Stimulated activated CD8-positive, alpha-beta memory T cell treated with anti-CD3 and anti-CD28 coated beads, Interleukin-15, amount 100 ng/mL, for 24 hours (primary cell): ENCODE measurements around the gene XIAP.
"Not testable (repeated sequence)": the region's sequence is repeated elsewhere in the genome, so short reads cannot be mapped to it uniquely, and the experiment has no call there.

Source experiments
- DNase-seq: peaks from one replicate; pipeline ENCODE4 v3.0.0-alpha.2; 2020; ENCODE audit warnings: low read depth

XIAP gene

DNA sequence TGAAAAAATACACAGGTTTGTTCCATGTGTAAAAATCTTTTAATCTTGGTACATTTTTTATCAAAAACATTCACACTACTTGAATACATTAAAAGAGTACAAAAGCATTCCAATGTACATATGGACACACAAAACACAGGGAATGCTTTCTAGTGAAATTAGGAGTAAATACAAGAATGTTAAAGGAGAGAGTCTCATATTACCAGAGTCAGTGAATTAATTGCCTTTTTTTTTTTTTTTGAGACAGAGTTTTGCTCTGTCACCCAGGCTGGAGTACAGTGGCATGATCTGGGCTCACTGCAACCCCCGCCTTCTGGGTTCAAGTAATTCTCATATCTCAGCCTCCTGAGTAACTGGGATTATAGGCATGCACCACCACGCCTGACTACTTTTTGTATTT, 17.0 kb downstream of the XIAP start:
- no peak for DNase-seq

- DNase-seq, result no peak
Observed at GRCh38 chrX:123878252-123878721, 18.4 kb downstream of the XIAP start.

DNA sequence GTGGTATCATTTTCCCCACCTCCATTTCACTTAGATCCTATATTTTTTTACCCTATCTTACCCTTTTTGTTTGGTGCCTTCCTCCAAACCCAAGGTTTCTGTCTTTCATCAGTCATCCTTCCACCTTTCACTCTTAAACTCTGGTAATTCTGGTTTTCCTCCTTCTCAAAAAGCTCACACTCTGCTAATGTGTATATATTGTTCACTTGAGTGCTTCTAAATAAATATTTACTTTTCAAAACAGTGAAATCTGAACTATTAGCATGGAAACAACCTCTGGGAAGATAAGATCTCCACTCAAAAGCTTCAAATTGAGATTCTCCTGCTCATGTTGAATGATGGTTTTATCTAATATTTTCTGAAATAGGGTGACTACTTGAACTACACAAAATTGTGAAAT, 21.5 kb downstream of the XIAP start:
- no peak for DNase-seq

DNA sequence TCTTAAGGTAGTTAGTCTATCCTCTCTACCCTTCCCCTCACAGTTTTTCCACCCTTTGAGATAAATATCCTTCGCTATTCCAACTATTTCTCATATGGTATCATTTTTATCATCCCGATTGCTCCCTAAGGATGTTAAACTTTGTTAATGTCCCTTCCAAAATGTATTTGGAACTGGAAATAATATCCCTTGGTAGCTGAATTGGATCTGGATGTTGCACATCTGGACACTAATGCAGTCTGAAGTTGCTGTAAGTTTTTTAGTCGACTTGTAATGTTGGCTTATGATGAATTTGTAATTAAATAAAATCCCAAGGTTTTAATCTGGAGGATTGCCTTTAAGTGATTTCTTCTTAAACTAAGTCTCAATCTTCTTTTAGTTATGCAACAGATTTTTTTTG, 22.5 kb downstream of the XIAP start:
- no peak for DNase-seq

GRCh38 chrX:123884809-123885408, 25.1 kb downstream of the XIAP start:
- no peak for DNase-seq

DNA sequence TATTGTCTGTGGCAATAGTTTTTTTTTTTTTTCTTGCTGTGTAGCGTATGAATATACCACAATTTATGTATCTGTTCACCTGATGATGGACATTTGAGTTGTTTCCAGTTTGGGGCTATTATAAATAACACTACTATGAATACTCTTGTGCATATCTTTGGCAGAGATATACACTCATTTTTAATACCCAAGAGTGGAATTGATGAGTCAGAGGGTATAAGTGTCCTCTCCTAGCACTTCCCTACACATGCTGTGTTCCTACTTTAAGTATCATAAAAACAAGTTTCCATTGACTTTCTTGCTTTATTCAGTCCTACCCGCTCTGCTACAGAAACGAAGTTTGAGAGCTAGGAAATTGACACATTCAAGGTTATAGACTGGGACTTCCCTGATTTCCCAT, 39.8 kb downstream of the XIAP start:
- no peak for DNase-seq

DNA sequence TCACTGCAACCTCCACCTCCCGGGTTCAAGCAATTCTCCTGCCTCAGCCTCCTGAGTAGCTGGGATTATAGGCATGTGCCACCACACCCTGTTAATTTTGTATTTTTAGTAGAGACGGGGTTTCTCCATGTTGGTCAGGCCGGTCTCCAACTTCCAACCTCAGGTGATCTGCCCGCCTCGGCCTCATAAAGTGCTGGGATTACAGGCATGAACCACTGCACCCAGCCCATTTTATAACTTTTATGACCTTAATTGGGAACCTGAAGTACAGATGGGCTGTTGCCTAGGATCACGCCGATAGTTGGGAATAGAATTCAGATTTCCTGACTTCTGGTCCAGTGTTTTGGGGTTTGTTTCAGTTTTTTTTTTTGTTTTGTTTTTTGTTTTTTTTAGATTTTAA, 43.4 kb downstream of the XIAP start:
- not testable (repeated sequence) for DNase-seq

DNA sequence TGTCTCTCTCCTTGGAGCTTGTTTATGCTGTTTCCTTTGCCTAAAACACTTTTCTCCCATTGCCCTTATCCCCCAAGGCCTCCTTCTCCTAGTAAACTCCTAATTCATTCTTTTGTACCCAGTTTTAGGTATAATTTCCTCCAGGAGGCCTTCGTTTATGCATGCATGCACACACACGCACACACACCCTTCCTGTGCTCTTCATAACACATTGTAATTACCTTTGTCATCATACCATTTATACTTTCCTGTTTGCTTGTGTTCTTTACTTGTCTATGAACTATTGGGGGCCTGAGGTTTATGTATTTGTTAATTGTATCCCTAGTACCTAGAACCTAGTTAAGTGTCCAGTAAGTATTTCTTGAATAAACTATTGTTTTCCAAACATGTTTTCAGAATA, 45.5 kb downstream of the XIAP start:
- no peak for DNase-seq

DNA sequence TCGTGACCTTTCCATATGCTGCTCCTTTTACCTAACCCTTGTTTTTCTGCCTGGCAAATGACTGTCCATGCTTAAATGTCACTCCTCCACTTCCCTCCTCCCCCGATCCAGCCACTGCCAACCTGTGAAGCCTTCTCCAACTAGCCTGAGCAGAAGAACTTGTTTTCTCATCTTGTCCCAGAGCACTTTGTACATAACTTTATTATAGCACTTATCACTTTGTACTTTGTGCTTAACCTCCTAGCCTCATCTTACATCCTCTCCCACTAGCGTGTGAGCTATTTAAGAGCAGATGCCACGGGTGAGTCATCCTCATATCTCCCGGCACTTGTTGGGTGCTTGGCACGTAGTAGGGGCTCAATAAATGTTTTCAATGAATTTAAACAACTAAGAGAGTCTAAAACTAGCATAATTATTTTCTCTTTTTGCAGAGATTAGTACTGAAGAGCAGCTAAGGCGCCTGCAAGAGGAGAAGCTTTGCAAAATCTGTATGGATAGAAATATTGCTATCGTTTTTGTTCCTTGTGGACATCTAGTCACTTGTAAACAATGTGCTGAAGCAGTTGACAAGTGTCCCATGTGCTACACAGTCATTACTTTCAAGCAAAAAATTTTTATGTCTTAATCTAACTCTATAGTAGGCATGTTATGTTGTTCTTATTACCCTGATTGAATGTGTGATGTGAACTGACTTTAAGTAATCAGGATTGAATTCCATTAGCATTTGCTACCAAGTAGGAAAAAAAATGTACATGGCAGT, 46.9 kb downstream of the XIAP start:
- no peak for DNase-seq

GRCh38 chrX:123909523-123909922, 49.7 kb downstream of the XIAP start:
- DNase-seq, result no peak

DNA sequence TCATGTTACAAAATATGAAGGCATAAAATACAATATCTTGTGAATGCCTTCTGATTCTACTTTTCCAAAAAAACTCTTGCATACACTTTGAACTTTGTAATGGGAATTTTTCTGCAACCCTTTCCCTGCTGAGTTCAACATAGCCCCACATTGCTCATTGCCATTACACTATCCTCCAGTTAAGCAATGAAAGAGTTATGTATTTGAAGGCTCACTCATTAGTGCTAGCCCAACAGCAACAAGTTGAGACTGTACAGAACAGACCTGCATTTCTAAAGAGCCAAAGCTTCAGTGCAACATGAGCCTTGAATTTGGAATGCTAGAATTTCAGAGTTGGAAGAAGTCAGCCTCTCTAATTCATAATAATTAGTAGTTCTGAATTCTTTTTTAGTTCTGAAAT, 57.2 kb downstream of the XIAP start:
- DNase-seq, result no peak

DNA sequence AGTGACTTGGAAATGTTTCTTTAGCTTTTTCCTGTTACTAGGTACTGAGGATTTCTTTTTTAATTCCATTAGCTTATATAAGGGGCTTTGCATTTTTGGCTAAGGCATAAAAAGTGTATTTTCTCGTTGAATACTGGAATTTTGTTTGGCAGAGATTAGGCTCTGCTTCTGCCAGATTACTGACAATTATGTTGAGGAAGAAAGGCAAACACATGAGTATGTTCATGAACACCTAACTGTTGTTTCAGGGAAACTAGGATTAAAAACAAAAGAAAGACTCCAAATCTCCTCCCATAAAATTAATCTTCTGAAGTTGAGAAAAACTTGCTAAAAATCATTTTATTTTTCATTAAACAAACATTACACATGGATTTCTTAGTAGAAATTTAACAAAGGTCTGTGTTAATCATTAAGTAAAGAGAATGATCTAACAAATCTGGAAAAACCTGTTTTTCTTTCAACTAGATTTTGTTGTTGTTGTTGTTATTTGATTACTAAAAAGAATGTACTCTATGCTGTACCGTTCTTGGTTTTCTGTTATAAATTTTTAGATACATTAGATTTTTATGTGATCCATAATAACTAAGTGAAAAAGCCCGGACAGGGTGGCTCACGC, 58.4 kb downstream of the XIAP start:
- no peak for DNase-seq

DNA sequence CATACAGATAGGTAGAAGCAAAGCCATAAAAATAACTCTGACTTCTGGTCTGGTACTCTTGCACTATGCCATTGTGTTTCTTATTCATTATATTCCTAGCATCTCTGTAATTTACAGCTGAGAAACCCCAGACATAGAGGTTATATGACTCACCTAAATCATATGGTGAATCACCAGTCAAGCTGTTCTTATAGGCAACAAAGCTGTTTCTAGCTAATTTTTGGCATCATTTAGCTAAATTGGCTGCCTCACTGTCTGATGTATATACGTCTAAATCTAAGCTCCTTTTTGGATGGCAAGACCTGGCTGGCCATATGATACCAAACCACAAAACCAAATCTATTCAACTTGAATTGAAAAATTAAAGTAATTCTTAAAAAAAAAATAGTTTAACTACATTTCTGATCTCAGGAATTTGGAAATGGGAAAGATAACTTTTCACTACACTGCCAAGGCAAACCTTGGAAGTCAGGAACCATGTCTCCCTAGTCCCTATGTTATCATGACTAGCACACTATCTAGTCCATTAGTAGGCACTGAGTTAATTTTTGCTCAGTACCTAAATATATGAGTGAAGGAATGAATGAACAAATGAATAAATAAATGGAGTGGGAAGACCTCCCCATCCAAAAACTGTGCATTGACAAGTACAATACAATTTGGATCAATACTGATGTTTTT, 60.4 kb downstream of the XIAP start:
- no peak for DNase-seq

- DNase-seq, result no peak
Observed at GRCh38 chrX:123923211-123923610, 63.4 kb downstream of the XIAP start.

DNA sequence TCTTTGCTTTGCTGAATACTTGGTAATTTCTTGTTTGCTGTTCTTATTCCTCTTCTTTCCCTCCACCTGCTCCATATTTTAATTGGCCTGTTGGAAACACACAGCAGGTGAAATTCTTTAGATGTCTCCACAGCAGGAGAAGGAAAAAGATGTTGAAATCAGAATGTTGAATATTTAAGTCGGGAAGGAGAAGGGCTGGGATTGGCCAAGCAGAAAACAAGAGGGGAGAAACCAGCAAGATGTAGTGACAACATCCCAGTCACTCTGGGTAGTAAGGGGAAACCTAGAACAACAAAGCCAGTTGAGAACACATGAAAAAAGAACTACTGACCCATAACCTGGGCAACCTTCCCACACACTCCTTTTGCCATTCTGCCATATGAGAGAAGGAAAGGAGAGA, 64.3 kb downstream of the XIAP start:
- DNase-seq, result no peak

DNA sequence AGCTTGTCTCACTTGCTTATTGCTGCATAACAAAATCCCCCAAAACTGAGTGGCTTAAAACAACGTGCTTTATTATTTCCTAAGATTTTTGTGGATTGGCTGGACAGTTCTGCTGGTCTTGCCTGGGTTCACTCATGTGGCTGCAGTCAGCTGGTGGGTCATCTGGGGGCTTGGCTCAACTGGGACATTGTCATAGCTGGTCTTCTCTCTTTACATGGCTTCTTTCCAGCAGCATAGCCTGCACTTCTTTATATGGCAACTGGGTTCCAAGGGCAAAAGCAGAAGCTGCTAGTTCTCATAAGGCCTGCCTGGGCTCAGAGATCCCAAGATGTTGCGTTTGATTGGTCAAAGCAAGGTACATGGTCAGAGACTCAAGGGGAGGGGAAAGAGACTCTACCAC, 68.0 kb downstream of the XIAP start:
- no peak for DNase-seq

- not testable (repeated sequence) for DNase-seq
Observed at GRCh38 chrX:123932055-123932454, 72.2 kb downstream of the XIAP start.

GRCh38 chrX:123943074-123943473, 83.2 kb downstream of the XIAP start:
- no peak for DNase-seq

GRCh38 chrX:123943488-123943887, 83.6 kb downstream of the XIAP start:
- DNase-seq, result no peak

- no peak for DNase-seq
Observed at GRCh38 chrX:123949846-123950245, 90.0 kb downstream of the XIAP start.

DNA sequence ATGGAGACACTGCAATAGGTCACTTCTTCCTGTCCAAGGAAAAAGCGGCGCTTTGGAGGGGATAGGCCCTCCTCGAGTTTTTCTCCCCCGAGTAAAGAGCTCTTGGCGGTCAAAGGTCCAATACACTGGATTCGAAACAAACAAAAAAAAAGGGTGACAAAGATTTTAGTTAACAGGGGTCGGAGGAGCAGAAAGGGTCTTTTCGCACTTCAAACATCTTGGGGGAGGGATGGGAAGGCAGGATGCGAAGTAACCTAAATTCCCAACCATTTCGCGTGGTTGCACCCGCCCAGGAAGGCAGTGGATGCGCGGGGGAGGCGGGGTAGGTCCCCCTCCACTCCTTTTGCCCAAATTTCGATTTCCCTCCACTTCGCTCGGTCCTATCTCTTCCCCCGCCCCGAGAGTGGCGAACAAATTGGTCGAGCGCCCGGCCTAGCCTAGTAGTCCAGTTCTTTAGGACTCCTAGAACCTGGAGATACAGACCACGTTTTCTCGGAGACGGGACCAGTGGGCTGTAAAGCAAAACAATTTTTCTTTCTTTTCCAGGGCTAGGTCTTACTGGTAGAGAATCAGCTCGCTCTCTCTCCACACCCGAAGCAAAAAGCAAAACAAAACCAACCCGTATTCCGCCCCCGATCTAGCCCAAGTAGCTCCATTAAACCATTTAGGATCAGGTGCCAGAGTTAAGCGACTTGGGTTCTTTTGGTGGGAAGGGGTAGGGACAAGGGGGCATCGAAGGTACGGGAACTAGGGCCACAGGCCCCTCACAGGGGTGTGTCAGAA, 99.6 kb downstream of the XIAP start:
- DNase-seq, result no peak

- no peak for DNase-seq
Observed at GRCh38 chrX:123960956-123961267, 101.1 kb downstream of the XIAP start.
